Colonic mucosa (tissue), 4 donors: ENCODE results near the gene PRTN3. TPM values are rescaled to one million over a fixed set of nuclear protein-coding genes. Genes with fewer than 3 reads are reported as not detected.

Experiments used
- DNase-seq: peaks from one replicate; pipeline ENCODE4 v3.0.0-alpha.2; 2020
- H3K27ac ChIP-seq: fragments of 200-600 bp; one replicate; pipeline ENCODE4 v1.8.0; 2021
- H3K27me3 ChIP-seq: fragments of 200-600 bp; one replicate; pipeline ENCODE4 v1.8.0; 2021
- H3K36me3 ChIP-seq: fragments of 200-600 bp; one replicate; pipeline ENCODE4 v1.8.0; 2021
- H3K4me1 ChIP-seq: fragments of 200-600 bp; one replicate; pipeline ENCODE4 v1.8.0; 2021; ENCODE audit warnings: mild to moderate bottlenecking
- H3K4me3 ChIP-seq: fragments of 200-600 bp; one replicate; pipeline ENCODE4 v1.8.0; 2021
- H3K9ac ChIP-seq, 2 donors: one replicate each; pipeline ENCODE4 v1.7.0; 2013; ENCODE audit warnings: control low read depth in 2 of 2, low read depth in 2 of 2, low read length in 2 of 2
- H3K9me3 ChIP-seq: fragments of 200-600 bp; one replicate; pipeline ENCODE4 v1.8.0; 2021
- intact Hi-C: fragments of 100-400 bp; cut with DNase I; formaldehyde crosslinking; loops from one replicate; pipeline ENCODE4 v1.14.1; 2022
- total RNA-seq, 2 donors: library from RNA; stranded (reverse); fragmentation: NEBNext Ultra II Directional in 1 of 2; extraction: Animal tissue kit (Norgen Biotek cat#: 25700) in 1 of 2; gene quantifications; one replicate each; pipeline ENCODE4 v1.2.1, GENCODE V29; 2021
- TF ChIP-seq, protein P1 (sequence below): fragments of 200-600 bp; IDR thresholded peaks from one replicate; pipeline ENCODE4 v1.8.0; 2022; ENCODE audit warnings: antibody characterized with exemption, mild to moderate bottlenecking
- donor health status: healthy.
- donor health status: DM: no; HTN: no; CAD: no.
- donor health status: DM: no; HTN: no; CAD: no.

PRTN3 gene
- total RNA-seq, 2 donors from 2014 or later, result not detected

DNA sequence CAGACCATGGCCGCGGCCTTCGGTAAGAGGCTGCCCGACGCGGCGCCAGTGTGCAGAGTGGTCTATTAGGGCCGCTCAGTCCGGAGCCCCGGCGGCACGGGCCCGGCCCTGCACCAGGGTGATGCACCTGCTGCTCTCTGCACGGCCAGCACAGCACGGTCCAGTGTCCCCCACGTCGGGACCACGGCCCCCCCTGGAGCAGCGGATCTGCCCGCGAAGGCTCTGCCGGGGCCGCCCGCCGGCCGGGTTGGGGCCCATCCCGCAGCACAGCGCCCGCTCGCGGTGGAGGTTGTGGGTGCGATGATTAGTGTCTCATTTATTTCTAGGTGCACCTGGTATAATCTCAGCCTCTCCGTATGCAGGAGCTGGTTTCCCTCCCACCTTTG lies 35.6 kb upstream of the PRTN3 start:
- intact Hi-C loops, result no loop called here
- TF ChIP-seq, protein P1, sequence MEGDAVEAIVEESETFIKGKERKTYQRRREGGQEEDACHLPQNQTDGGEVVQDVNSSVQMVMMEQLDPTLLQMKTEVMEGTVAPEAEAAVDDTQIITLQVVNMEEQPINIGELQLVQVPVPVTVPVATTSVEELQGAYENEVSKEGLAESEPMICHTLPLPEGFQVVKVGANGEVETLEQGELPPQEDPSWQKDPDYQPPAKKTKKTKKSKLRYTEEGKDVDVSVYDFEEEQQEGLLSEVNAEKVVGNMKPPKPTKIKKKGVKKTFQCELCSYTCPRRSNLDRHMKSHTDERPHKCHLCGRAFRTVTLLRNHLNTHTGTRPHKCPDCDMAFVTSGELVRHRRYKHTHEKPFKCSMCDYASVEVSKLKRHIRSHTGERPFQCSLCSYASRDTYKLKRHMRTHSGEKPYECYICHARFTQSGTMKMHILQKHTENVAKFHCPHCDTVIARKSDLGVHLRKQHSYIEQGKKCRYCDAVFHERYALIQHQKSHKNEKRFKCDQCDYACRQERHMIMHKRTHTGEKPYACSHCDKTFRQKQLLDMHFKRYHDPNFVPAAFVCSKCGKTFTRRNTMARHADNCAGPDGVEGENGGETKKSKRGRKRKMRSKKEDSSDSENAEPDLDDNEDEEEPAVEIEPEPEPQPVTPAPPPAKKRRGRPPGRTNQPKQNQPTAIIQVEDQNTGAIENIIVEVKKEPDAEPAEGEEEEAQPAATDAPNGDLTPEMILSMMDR, result no peak
- Histone ChIP-seq H3K4me1 (peaks cover 15% of the 10 kb centered on the region), H3K9me3 (no peaks in the 10 kb centered on the region), H3K36me3 (peaks cover 66% of the 10 kb centered on the region), H3K4me3 (no peak overlapping the region), H3K27ac (no peak overlapping the region), H3K9ac (peak overlapping the region in 1 of 2 donors; percentile 2), H3K27me3 (no peaks in the 10 kb centered on the region)
- DNase-seq, result peak; percentile 18

DNA sequence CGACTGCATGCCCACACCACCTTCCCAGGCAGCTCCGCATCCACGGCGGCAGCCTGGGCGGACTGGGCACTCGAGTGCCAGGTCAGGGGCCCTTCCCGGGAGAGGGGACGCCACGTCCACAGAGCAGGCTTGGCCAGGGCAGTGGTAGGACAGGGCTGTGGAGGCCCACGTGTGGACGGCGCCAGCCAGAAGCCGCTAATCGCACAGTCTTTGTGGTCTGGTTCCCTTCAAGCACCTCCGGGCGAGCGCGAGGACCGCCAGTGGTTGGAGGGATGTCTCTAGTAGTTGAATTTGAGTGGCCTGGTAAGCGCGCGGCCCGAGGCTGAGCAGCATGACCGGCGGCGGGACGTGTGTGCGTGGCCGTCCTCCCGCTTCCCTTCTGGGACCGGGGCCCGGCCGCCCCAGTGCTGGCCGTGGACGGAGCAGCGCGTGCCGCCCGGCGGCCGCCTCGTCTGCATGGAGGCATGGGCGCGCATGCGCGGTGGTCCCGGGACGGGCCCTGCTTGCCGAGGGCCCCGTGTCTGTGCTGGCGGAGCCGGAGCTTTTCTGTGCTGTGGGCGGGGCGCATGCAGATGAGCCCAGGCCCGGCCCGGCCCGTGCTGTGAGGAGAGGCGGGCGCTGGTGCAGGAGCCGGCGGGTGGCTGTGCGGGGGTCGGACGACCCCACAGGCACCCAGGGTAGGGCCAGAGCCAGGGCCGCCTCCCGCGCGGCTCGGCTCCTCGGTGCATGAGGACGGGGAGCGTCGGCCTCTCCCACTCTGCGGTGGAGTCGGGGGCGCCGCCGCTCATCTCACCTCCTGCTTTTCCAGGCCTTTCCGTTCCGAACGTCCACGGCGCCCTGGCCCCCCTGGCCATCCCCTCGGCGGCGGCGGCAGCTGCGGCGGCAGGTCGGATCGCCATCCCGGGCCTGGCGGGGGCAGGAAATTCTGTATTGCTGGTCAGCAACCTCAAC lies 34.9 kb upstream of the PRTN3 start:
- TF ChIP-seq, protein P1, result no peak
- DNase-seq, result no peak

DNA sequence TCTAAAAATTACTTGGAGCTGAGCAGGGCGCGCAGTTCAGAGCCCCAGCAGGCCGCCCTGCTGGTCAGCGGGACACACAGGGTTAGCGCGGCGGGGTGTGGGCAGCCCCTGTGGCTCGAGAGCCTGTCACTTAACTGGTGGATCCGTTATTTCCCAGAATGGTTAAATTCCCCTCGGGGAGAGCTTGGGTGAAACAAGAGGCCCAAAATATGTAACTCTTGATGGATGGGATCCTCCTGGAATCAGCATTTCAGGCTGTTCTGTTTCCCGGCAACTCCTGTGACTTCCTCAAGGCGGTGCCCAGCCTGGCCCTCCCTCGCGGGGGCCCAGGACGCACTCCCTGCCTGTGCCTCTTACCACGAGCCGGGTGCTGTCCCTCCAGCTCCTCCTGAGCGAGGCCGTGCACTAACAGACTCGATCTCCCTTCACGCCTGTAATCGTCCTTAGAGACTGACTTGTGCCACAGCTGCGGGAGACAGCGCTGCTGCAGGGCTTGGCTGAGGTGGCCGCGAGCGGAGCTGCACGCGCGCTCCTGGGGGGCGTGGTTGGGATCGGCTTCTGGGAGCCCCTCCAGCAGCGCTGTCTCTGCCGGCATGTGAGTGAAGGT lies 33.9 kb upstream of the PRTN3 start:
- H3K36me3 ChIP-seq, result peaks cover 74% of the 10 kb centered on the region
- TF ChIP-seq, protein P1, result no peak
- H3K4me1 ChIP-seq, result no peaks in the 10 kb centered on the region
- H3K9me3 ChIP-seq, result no peaks in the 10 kb centered on the region
- no peak overlapping the region for H3K9ac ChIP-seq
- no peaks in the 10 kb centered on the region for H3K27me3 ChIP-seq
- no peak for DNase-seq
- no peak overlapping the region for H3K27ac ChIP-seq
- intact Hi-C loops, result no loop called here
- H3K4me3 ChIP-seq, result no peak overlapping the region

More for the DNA sequence above, 34.9 kb upstream of the PRTN3 start:
- H3K9me3 ChIP-seq, result no peaks in the 10 kb centered on the region
- H3K27ac ChIP-seq, result no peak overlapping the region
- H3K9ac ChIP-seq, result peak overlapping the region in 1 of 2 donors; percentile 2
- intact Hi-C loops, result no loop called here
- no peaks in the 10 kb centered on the region for H3K27me3 ChIP-seq
- peaks cover 8% of the 10 kb centered on the region for H3K4me1 ChIP-seq
- H3K4me3 ChIP-seq, result no peak overlapping the region
- peaks cover 73% of the 10 kb centered on the region for H3K36me3 ChIP-seq

DNA sequence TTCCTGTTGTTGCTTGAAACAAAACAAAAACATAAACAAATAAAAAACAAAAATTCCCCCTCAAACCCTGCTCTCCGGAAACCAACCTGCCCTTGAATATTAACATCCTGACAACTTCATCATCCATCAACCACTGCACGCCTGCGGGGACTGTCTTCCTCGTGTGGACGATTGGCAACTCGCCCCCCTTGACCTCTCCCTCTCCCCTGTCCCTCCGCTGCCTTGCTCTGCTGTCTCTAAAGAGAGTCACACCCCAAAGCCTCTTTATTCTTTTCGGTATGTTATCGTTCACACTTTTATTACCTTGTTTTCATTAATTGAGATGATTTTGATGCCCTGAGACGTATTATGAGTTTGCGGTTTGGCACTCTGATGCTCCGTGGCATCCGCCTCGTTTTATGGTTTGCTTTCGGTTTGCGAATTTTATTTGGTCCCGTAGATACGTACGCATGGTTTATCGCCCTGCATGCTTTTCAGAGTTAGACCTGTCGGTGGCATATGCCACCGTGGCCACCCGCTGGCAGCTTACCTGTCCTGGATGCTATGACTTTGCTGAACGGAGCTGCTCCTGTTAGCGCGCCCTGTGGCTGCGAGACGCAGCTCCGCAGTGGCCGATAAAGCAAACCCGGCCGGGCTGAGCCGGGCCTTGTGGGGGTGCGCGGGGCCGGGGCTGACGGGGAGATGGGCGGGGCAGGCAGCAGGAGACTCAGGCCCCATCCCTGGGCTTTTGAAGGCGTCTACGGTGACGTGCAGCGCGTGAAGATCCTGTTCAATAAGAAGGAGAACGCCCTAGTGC lies 33.0 kb upstream of the PRTN3 start:
- H3K9me3 ChIP-seq, result no peaks in the 10 kb centered on the region
- TF ChIP-seq, protein P1, result no peak
- intact Hi-C loops, result no loop called here

DNA sequence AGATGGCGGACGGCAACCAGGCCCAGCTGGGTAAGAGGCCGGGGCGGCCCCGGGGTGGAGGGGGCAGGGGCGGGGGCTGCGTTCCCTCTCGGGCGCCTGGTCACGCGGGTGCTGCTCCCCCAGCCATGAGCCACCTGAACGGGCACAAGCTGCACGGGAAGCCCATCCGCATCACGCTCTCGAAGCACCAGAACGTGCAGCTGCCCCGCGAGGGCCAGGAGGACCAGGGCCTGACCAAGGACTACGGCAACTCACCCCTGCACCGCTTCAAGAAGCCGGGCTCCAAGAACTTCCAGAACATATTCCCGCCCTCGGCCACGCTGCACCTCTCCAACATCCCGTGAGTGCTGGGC lies 32.4 kb upstream of the PRTN3 start:
- Histone ChIP-seq H3K36me3 (peaks cover 74% of the 10 kb centered on the region), H3K4me3 (no peak overlapping the region), H3K9me3 (no peaks in the 10 kb centered on the region), H3K4me1 (no peaks in the 10 kb centered on the region), H3K9ac (no peak overlapping the region), H3K27me3 (no peaks in the 10 kb centered on the region), H3K27ac (no peak overlapping the region)
- intact Hi-C loops, result no loop called here
- TF ChIP-seq, protein P1, result no peak
- DNase-seq, result no peak

More for the DNA sequence above, 33.0 kb upstream of the PRTN3 start:
- H3K9ac ChIP-seq, result no peak overlapping the region
- no peak overlapping the region for H3K4me3 ChIP-seq
- no peak overlapping the region for H3K27ac ChIP-seq
- no peak for DNase-seq
- H3K36me3 ChIP-seq, result peaks cover 74% of the 10 kb centered on the region
- no peaks in the 10 kb centered on the region for H3K27me3 ChIP-seq
- H3K4me1 ChIP-seq, result no peaks in the 10 kb centered on the region
